Mesodermal cell (in vitro differentiated cells): ENCODE results near the gene CEP170B.

Source experiments
- H3K27ac ChIP-seq: 2 replicates; pipeline ENCODE4 v1.7.0; 2013; ENCODE audit warnings: mild to moderate bottlenecking, low read depth, low read length, moderate library complexity; ENCODE audit not compliant: severe bottlenecking
- H3K36me3 ChIP-seq: 2 replicates; pipeline ENCODE4 v1.7.1; 2013; ENCODE audit warnings: mild to moderate bottlenecking, low read length, moderate library complexity; ENCODE audit not compliant: control insufficient read depth, insufficient read depth
- H3K4me1 ChIP-seq: one replicate; pipeline ENCODE4 v1.7.1; 2013; ENCODE audit warnings: mild to moderate bottlenecking, low read length; ENCODE audit not compliant: insufficient read depth, control insufficient read depth, poor library complexity, severe bottlenecking
- H3K4me3 ChIP-seq: 2 replicates; pipeline ENCODE4 v1.7.0; 2013; ENCODE audit warnings: low read length, control low read depth, mild to moderate bottlenecking; ENCODE audit not compliant: insufficient read depth, poor library complexity, severe bottlenecking; ENCODE audit errors: extremely low read depth
- H3K9me3 ChIP-seq: 2 replicates; pipeline ENCODE4 v1.7.1; 2013; ENCODE audit warnings: mild to moderate bottlenecking, low read length, moderate library complexity; ENCODE audit not compliant: control insufficient read depth
- WGBS, 2 experiments: methylation state at CpG; one replicate each; pipeline ENCODE4 v1.1.5; 2013; ENCODE audit warnings: missing lambda C conversion rate in 2 of 2; ENCODE audit not compliant: insufficient coverage in 2 of 2; 5-methylcytosine and 5-hydroxymethylcytosine counted together

The CEP170B gene

GRCh38 chr14:104868811-104869572 is 3.9 kb downstream of the CEP170B start:
- Histone ChIP-seq H3K4me3 (no peak overlapping the region), H3K36me3 (no peaks in the 10 kb centered on the region), H3K9me3 (no peaks in the 10 kb centered on the region), H3K4me1 (peaks cover 10% of the 10 kb centered on the region), H3K27ac (no peak overlapping the region)
- WGBS, 2 experiments: 93 to 94% methylated on average over 21 to 22 of the region's 22 CpGs

GRCh38 chr14:104869669-104870367 is 4.8 kb downstream of the CEP170B start:
- WGBS, 2 experiments: 91 to 94% methylated on average over 9 to 10 of the region's 18 CpGs
- H3K4me3 ChIP-seq: no peak overlapping the region
- H3K9me3 ChIP-seq: no peaks in the 10 kb centered on the region
- no peaks in the 10 kb centered on the region for H3K36me3 ChIP-seq
- peaks cover 10% of the 10 kb centered on the region for H3K4me1 ChIP-seq
- no peak overlapping the region for H3K27ac ChIP-seq

- Histone ChIP-seq H3K4me1 (peaks cover 10% of the 10 kb centered on the region), H3K36me3 (no peaks in the 10 kb centered on the region), H3K27ac (no peak overlapping the region), H3K9me3 (no peaks in the 10 kb centered on the region), H3K4me3 (no peak overlapping the region)
- 82 to 89% methylated on average over 15 to 16 of the region's 21 CpGs for WGBS, 2 experiments
These were observed 5.5 kb downstream of the CEP170B start for GRCh38 chr14:104870368-104871144.

- H3K36me3 ChIP-seq: no peaks in the 10 kb centered on the region
These were observed 6.1 kb downstream of the CEP170B start for GRCh38 chr14:104871145-104871655.

GRCh38 chr14:104871656-104872468 is 6.8 kb downstream of the CEP170B start:
- Histone ChIP-seq H3K9me3 (no peaks in the 10 kb centered on the region), H3K27ac (no peak overlapping the region), H3K4me3 (no peak overlapping the region), H3K4me1 (peaks cover under 1% of the 10 kb centered on the region), H3K36me3 (no peaks in the 10 kb centered on the region)
- WGBS, 2 experiments: 95 to 98% methylated on average over 20 to 43 of the region's 47 CpGs

More at GRCh38 chr14:104871145-104871655, 6.1 kb downstream of the CEP170B start:
- Histone ChIP-seq H3K4me1 (peaks cover 8% of the 10 kb centered on the region), H3K4me3 (no peak overlapping the region), H3K27ac (no peak overlapping the region), H3K9me3 (no peaks in the 10 kb centered on the region)
- 87 to 88% methylated on average over 6 to 13 of the region's 15 CpGs for WGBS, 2 experiments

GRCh38 chr14:104872469-104873341 is 7.6 kb downstream of the CEP170B start:
- 66 to 80% methylated on average over 18 to 19 of the region's 29 CpGs for WGBS, 2 experiments
- Histone ChIP-seq H3K27ac (no peak overlapping the region), H3K36me3 (no peaks in the 10 kb centered on the region), H3K4me1 (no peaks in the 10 kb centered on the region), H3K4me3 (no peak overlapping the region), H3K9me3 (no peaks in the 10 kb centered on the region)

- Histone ChIP-seq H3K4me3 (no peak overlapping the region), H3K36me3 (peaks cover 5% of the 10 kb centered on the region), H3K9me3 (no peaks in the 10 kb centered on the region), H3K27ac (no peak overlapping the region), H3K4me1 (no peaks in the 10 kb centered on the region)
- WGBS, 2 experiments: 82 to 84% methylated on average over 8 to 12 of the region's 13 CpGs
These were observed 8.4 kb downstream of the CEP170B start for GRCh38 chr14:104873380-104874055.

- Histone ChIP-seq H3K27ac (no peak overlapping the region), H3K4me3 (no peak overlapping the region), H3K36me3 (peaks cover 5% of the 10 kb centered on the region), H3K4me1 (no peaks in the 10 kb centered on the region), H3K9me3 (no peaks in the 10 kb centered on the region)
- 91 to 96% methylated on average over 4 to 7 of the region's 8 CpGs for WGBS, 2 experiments
These were observed 9.1 kb downstream of the CEP170B start for GRCh38 chr14:104874110-104874531.
